Inflammatory macrophage (primary cell): ENCODE measurements around the gene GMCL1.
A peak's percentile ranks its signal among the peaks of the same experiment; 100 is the strongest.
"Not testable (repeated sequence)": the region's sequence is repeated elsewhere in the genome, so short reads cannot be mapped to it uniquely, and the experiment has no call there.

ENCODE experiments used
- DNase-seq, 2 donors: peaks; one replicate each; pipeline ENCODE4 v3.0.0-alpha.2; 2020 to 2022
- total RNA-seq, 18 experiments: gene quantifications; one replicate each; lab custom pipeline; 2026; ENCODE audit warnings: mixed read lengths in 6 of 18, inconsistent platforms in 2 of 18; lab: John Stamatoyannopoulos, UW

GMCL1 gene
- 4.3 to 37.1 (median 21.4) reads per million in 18 experiments for total RNA-seq

- DNase-seq: peak; percentile 96 to 98
Observed at GRCh38 chr2:69829256-69830044, at the start of gene GMCL1. GMCL1 (plus strand) TSS chr2:69829660; CDS start chr2:69829893, 233 bp downstream.

- no peak for DNase-seq
Observed at GRCh38 chr2:69780921-69781320, 48.5 kb upstream of the GMCL1 start.

GRCh38 chr2:69781321-69782248 lies 47.9 kb upstream of the GMCL1 start:
- DNase-seq: no peak

- DNase-seq: no peak
Observed at GRCh38 chr2:69784228-69784627, 45.2 kb upstream of the GMCL1 start.

GRCh38 chr2:69785358-69785757 lies 44.1 kb upstream of the GMCL1 start:
- DNase-seq: no peak

GRCh38 chr2:69786052-69786560 lies 43.4 kb upstream of the GMCL1 start:
- no peak for DNase-seq

- DNase-seq: no peak
Observed at GRCh38 chr2:69789175-69789721, 40.2 kb upstream of the GMCL1 start.

- no peak for DNase-seq
Observed at GRCh38 chr2:69789772-69790600, 39.5 kb upstream of the GMCL1 start.

GRCh38 chr2:69790601-69790959 lies 38.9 kb upstream of the GMCL1 start:
- no peak for DNase-seq

GRCh38 chr2:69791045-69791444 lies 38.4 kb upstream of the GMCL1 start:
- no peak for DNase-seq

- no peak for DNase-seq
Observed at GRCh38 chr2:69796174-69796573, 33.3 kb upstream of the GMCL1 start.

GRCh38 chr2:69797235-69797634 lies 32.2 kb upstream of the GMCL1 start:
- DNase-seq: no peak

GRCh38 chr2:69797836-69798289 lies 31.6 kb upstream of the GMCL1 start:
- DNase-seq: no peak

GRCh38 chr2:69798290-69798908 lies 31.1 kb upstream of the GMCL1 start:
- no peak for DNase-seq

- no peak for DNase-seq
Observed at GRCh38 chr2:69798909-69799526, 30.4 kb upstream of the GMCL1 start.

- DNase-seq: no peak
Observed at GRCh38 chr2:69801745-69802290, 27.6 kb upstream of the GMCL1 start.

- DNase-seq: not testable (repeated sequence)
Observed at GRCh38 chr2:69802781-69803367, 26.6 kb upstream of the GMCL1 start.

GRCh38 chr2:69804416-69804815 lies 25.0 kb upstream of the GMCL1 start:
- no peak for DNase-seq

GRCh38 chr2:69805887-69806286 lies 23.6 kb upstream of the GMCL1 start:
- DNase-seq: no peak

GRCh38 chr2:69807821-69808540 lies 21.5 kb upstream of the GMCL1 start:
- no peak for DNase-seq
